ENCODE data around the gene MEX3B.

- TF ChIP-seq FOXA1 (IDR thresholded peaks at IDR 0.05) = no peak
- no peak for TF ChIP-seq PKNOX1 (IDR thresholded peaks at IDR 0.05)
- TF ChIP-seq L3MBTL2 (conservative IDR thresholded peaks at IDR 0.05) = no peak
- TF ChIP-seq BHLHE40 (IDR thresholded peaks at IDR 0.05; ENCODE audit: borderline replicate concordance) = no peak
- TF ChIP-seq ARNT (IDR thresholded peaks at IDR 0.05) = no peak
- no peak for TF ChIP-seq FOXM1 (IDR thresholded peaks at IDR 0.05; ENCODE audit: borderline replicate concordance)
- no peak for TF ChIP-seq TARDBP (IDR thresholded peaks at IDR 0.05)
- no peak for TF ChIP-seq ELF4 (IDR thresholded peaks at IDR 0.05)
- TF ChIP-seq HDGF (IDR thresholded peaks at IDR 0.05; ENCODE audit: borderline replicate concordance) = no peak
- TF ChIP-seq LEF1 (IDR thresholded peaks at IDR 0.05; ENCODE audit: borderline replicate concordance) = no peak
- TF ChIP-seq ZNF384 (IDR thresholded peaks at IDR 0.05) = no peak
- no peak for TF ChIP-seq SP1 (IDR thresholded peaks at IDR 0.05)
- TF ChIP-seq SUZ12 (IDR thresholded peaks at IDR 0.05) = no peak
- TF ChIP-seq NFRKB (IDR thresholded peaks at IDR 0.05) = no peak
Measured at GRCh38 chr15:82091636-82092140, 45.9 kb upstream of the MEX3B start.

All from HEK293T (cell line).